ENCODE data around the gene CLEC3A. TPM values are rescaled to one million over a fixed set of nuclear protein-coding genes. Genes with fewer than 3 reads are reported as not detected.

Gene CLEC3A
- total and polyA plus RNA-seq, 2 donors (not counting 3 experiments of a cell fraction or from before 2014, with no cell fraction given) = not detected

- no peak for FAIRE-seq
- CTCF ChIA-PET = no interaction called here
- BruUV-seq (replicated peaks) = no TSS peak
These were observed 16.5 kb upstream of the CLEC3A start for GRCh38 chr16:78005881-78006280.

More at GRCh38 chr16:78005881-78006280, 16.5 kb upstream of the CLEC3A start:
- intact Hi-C loops (cut with micrococcal nuclease) (no loop called here), dilution Hi-C loops (cut with MboI; ENCODE audit: extremely low pct_ligation_motif_present, low sequenced_read_pairs) (no loop called here)
- no peak overlapping the region for H3K4me3 ChIP-seq (replicated peaks in 1 of 3; ENCODE audit: insufficient read depth in 1 of 3, low read depth in 1 of 3, low read length in 3 of 3)
- H4K20me1 ChIP-seq (replicated peaks; ENCODE audit: control insufficient read depth, extremely low read depth, insufficient read depth, low read length) = no peaks in the 10 kb centered on the region
- POLR2A ChIA-PET = no interaction called here
- no peaks in the 10 kb centered on the region for H3K79me2 ChIP-seq (ENCODE audit: control insufficient read depth, insufficient read depth, low read length)
- no peaks in the 10 kb centered on the region for H3K27me3 ChIP-seq (ENCODE audit: control insufficient read depth in 2 of 2, insufficient read depth in 2 of 2, low read length in 2 of 2)
- H3K9me3 ChIP-seq (replicated peaks; ENCODE audit: control insufficient read depth, insufficient read depth, low read length) = no peaks in the 10 kb centered on the region
- no peaks in the 10 kb centered on the region for H3K4me1 ChIP-seq (ENCODE audit: control insufficient read depth, extremely low read depth, insufficient read depth, low read length)
- H3K4me2 ChIP-seq (ENCODE audit: insufficient read depth, low read length) = no peak overlapping the region
- no peak for DNase-seq (ENCODE audit: low read depth, low spot score)
- H2AFZ ChIP-seq (ENCODE audit: low read depth, low read length) = no peak overlapping the region
- H3K27ac ChIP-seq (ENCODE audit: insufficient read depth, low read depth, low read length) = no peak overlapping the region
- no peaks in the 10 kb centered on the region for H3K36me3 ChIP-seq (ENCODE audit: control insufficient read depth in 2 of 2, extremely low read depth in 1 of 2, insufficient read depth in 2 of 2, low read length in 2 of 2)
- H3K9ac ChIP-seq (replicated peaks; ENCODE audit: extremely low read depth, insufficient read depth, low read length) = no peak overlapping the region
- TF ChIP-seq MAX (IDR thresholded peaks at IDR 0.05; ENCODE audit: insufficient read depth, insufficient read length) (no peak), MYC (IDR thresholded peaks at IDR 0.05; ENCODE audit: low read depth, low read length) (no peak), JUN (IDR thresholded peaks at IDR 0.05; ENCODE audit: borderline replicate concordance, insufficient read depth, insufficient read length, low read depth) (no peak), CTCF (IDR thresholded peaks at IDR 0.05; ENCODE audit: extremely low read depth in 1 of 2, insufficient read depth in 1 of 2, low read depth in 1 of 2, low read length in 2 of 2) (peak in 1 of 2 donors; percentile 11), EZH2 (IDR thresholded peaks at IDR 0.05; ENCODE audit: borderline replicate concordance, low read depth, low read length, severe bottlenecking) (no peak), FOS (IDR thresholded peaks at IDR 0.05; ENCODE audit: borderline replicate concordance, insufficient read depth, low read length) (no peak), POLR2A (IDR thresholded peaks at IDR 0.05; ENCODE audit: low read depth, low read length) (no peak)
- no peaks in the 10 kb centered on the region for H3K9me1 ChIP-seq (replicated peaks; ENCODE audit: control insufficient read depth, extremely low read depth, insufficient read depth, low read length)

Data from endothelial cell of umbilical vein (primary cell).